HuH-7 (cell line): ENCODE data around the gene EIF2B2.
"Not testable (repeated sequence)": the region's sequence is repeated elsewhere in the genome, so short reads cannot be mapped to it uniquely, and the experiment has no call there.

ENCODE experiments used
- DNase-seq: peaks from one replicate; pipeline ENCODE4 v3.0.0; 2011; ENCODE audit warnings: low spot score

Gene EIF2B2

DNA sequence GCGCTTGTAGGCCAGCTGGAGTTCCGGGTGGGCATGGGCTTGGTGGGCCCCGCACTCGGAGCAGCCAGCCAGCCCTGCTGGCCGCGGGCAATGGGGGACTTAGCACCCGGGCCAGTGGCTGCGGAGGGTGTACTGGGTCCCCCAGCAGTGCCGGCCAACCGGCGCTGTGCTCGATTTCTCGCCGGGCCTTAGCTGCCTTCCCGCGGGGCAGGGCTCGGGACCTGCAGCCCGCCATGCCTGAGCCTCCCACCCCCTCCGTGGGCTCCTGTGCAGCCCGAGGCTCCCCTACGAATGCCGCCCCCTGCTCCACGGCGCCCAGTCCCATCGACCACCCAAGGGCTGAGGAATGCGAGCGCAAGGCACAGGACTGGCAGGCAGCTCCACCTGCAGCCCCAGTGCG is 8.5 kb upstream of the EIF2B2 start:
- not testable (repeated sequence) for DNase-seq

DNA sequence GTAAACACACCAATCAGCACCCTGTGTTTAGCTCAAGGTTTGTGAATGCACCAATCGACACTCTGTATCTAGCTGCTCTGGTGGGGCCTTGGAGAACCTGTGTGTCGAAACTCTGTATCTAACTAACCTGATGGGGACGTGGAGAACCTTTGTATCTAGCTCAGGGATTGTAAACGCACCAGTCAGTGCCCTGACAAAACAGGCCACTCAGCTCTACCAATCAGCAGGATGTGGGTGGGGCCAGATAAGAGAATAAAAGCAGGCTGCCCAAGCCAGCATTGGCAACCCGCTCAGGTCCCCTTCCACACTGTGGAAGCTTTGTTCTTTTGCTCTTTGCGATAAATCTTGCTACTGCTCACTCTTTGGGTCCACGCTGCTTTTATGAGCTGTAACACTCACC is 6.9 kb upstream of the EIF2B2 start:
- DNase-seq: not testable (repeated sequence)

DNA sequence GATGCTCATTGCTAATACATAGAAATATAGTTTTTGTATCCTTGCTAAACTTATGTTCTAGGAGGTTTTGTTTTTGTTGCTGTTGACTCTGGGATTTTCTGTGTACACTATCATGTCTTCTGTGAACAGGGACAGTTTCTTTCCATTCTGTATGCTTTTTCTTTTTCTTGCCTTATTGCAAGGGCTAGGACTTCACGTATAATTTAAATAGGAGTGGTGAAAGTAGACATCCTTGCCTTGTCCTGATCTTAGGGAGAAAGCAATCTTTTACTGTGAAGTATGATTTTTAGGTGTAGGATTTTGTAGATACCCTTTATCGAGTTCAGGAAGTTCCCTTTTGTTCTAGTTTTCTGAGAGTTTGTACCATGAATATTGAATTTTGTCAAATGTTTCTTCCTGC is 1.5 kb upstream of the EIF2B2 start:
- no peak for DNase-seq

DNA sequence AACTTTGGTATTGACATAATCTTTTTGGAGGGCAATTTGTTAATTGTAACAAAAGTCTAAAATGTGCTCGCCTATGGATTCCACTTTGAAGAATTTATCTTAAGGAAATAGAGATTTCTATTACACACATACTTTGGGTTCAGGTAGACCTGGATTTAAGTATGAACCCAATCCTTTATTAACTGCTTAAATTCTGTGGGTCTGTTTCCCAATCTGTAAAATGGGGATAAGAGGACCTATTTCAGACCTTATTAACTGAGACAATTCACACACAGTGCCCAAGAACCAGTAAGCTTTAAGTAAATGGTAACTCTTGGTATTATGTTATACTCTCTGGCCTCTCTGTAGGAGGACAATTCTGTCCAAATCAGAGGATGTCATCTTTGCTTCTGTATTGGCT is 822 bp upstream of the EIF2B2 start:
- no peak for DNase-seq

DNA sequence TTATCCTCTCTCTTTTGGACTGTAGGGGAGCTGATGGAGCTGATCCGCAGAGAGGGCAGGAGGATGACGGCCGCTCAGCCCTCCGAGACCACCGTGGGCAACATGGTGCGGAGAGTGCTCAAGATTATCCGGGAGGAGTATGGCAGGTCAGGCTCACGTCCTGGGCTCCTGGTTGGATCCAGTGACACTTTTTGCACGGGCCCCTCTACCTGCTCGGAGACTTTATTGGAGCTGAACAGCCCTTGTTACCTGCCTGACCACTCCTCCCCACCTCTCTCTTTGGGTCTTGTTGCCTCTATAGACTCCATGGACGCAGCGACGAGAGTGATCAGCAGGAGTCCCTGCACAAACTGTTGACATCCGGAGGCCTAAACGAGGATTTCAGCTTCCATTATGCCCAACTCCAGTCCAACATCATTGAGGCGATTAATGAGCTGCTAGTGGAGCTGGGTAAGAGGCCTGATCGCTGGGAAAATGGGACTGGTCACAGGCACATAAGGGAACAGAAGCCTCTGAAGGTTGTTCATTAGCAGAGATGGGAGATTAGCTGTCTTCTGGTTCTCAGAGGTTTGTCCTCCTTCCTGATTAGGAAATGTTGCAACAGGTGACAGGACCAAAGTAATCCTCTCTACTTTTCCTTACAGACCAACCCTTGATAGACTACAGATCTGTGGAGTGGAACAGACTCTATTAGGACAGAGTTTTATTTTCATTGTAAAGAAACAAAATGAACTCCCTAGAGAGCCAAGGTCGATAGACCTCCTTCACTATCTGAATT is 718 bp downstream of the EIF2B2 start:
- DNase-seq: no peak

DNA sequence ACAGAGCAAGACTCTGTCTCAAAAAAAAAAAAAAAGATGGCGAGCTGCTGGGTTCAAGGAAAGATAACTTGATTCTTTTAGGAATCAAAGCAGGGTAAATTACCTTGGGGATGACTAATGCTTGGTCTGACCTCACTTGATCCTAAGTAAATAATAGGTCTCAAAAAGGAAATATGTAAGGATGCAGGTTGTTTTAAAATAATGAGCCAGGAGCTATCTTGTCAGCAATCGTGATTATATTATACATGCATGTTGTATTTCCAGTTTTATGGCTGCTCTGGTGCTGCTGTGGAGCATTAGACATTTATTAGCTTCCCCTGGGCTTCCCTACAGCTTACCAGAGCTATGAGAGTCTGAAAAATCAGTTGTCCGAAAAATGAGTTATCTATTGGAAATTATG is 2.6 kb downstream of the EIF2B2 start:
- DNase-seq: no peak

DNA sequence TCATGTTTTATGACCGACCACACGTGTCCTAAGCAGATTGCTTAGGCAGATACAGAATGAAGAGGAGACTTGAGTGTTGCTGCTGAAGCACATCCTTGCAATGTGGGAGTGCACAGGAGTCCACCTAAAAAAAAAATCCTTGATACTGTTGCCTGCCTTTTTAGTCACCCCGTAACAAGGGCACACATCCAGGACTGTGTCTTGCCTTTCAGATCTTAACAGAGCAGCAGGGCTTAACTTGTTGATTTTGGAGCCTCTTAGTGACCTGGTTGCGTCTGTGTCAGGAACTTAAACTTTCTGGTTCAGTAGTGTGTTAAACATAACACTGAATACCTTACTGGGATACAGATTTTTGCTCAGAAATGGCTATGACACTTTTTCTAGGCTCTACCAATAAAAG is 6.5 kb downstream of the EIF2B2 start:
- DNase-seq: no peak

DNA sequence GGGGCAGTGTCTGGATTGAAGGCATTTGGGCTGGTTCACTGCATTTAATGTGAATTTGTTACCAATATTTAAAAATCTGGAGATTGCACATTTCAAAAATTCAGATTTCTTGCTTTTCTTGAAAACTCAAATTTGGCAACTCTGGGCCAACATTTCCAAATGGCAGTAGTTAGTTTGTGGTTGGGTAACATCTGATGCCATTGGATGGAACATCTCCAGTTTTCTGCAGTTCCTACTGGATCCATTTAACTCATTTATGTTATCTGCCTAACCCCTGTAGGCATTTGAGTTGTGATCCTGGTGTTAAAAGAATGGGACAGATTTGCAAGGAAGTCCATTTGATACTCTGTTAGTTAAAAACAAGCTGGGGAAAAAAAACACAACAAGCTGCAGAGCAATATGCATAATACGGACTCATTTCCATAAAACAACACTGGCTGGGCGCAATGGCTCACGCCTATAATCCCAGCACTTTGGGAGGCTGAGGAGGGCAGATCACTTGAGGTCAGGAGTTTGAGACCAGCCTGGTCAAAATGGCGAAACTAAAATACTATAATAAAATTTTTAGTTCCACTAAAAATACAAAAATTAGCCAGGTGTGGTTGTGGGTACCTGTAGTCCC is 7.9 kb downstream of the EIF2B2 start:
- DNase-seq: no peak

DNA sequence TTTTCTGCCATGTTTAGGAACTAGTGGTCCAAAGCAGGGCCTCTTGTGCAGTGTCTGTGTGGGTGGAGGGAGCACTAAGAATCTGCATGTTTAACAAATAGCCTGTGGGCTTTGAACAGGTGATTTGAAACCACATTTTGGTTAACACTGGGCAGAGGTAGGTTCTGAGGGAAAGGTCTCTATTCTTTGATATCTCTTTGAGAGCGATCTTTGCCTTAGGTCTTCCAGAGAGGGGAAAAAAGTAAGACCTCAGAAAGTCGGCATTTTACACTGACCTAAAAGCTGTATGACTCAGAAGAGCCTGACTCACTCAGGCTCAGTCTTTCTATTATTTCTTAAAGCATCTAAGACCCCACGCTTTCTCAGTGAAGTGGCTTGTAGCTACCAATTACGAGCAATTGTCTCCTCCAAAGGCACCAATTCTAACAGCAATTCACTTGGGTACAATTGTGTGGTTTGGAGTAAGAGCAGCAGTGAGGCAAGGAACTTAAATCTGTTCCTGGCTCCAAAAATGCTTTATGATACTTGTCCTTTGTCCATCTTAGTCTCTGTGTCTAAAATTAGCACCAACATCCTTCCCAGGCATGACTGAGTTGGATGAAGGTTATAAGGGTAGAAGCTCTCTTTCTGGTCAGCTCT is 8.8 kb downstream of the EIF2B2 start:
- no peak for DNase-seq

DNA sequence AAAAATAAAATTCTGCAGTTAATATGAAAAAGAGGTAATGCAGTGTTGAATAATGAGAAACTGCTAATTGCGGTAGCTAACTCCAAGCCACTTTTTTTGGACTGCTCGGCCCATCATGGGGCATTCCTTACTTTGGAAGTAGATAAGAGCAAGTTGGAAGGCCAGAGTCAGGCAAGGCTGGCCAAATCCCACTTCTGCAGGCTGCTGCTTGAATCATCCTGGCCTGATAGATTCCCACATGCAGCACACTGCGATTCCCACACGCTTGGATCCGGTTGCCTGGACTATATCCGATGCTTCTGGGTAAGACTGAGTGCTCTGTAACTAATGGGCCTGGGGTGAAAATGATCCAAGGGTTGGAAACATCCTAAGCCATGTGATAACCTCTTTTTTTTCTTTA is 10.6 kb downstream of the EIF2B2 start:
- no peak for DNase-seq

DNA sequence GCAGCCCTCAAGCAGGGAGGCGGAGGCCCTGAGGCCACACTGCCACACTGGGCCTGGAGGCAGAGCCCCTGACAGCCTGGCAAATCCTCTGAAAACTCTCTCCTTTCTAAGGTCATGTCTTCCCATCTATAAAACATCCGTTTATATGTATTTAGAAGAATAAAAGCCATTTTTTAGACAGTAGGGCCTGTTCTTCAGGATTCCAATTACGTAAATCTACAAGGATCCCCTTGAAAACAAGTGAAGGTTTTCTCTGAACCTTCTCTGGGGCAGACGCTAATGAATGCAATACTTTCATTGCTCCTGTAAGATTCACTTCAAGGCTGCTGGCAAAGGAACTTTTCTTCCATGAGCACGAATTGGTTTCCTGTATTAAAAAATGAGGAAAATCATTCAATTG is 12.8 kb downstream of the EIF2B2 start:
- DNase-seq: no peak

DNA sequence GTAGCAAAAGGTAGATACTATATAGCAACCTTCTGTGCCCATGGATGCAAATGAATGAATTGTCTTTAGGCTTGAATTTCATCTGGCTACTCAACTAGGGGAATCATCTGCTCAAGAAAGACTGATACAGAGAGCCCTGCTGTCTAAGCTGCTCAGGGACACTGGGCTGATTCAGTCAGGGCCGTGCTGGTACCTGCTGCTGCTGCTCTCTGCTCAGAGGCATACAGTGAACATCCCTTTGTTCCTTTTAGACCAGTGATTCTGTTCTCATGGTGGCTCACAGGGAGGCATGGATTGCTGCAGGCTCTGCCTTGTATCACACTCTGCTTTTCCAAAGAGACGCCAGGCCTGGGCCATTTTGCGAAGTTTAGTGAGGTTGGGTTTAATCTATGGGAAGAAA is 14.1 kb downstream of the EIF2B2 start:
- no peak for DNase-seq

DNA sequence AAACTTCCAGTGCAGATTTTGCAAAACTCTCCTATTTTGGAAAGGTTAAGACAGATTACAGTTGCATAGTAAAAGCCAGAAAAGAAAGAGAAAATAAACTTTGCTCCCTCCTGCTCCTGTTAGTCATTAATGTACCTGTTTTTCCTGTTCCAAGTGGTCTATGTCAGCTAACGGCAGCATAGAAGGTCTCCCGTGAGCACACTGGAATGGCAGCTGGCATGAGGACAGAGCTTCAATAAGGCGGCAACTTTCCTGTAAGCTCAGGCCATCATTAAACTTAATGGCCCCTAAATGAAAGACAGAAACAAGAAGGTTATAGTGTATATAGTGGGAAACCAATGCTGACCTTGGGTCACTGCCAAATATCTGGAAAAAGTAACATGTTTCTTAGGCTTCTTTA is 16.0 kb downstream of the EIF2B2 start:
- no peak for DNase-seq

DNA sequence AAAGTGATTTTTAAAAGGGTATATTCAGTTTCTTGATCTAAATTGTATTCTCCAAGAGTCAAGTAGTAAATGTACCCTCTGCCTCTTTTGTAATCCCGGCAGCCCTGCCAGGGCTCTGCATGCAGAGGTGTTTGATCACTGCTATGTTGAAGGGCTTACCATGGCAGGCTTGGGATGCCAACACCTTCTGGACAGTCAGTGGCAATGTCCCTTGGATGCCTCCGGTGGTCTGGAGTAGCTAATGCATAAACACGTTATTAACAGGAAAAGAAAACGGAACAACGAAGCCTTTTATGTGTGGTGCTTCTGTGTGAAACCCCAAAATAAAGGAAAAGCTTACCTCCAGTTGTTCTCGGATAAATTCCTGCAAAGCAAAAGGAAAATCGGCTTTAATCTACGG is 19.9 kb downstream of the EIF2B2 start:
- DNase-seq: peak; percentile 40

DNA sequence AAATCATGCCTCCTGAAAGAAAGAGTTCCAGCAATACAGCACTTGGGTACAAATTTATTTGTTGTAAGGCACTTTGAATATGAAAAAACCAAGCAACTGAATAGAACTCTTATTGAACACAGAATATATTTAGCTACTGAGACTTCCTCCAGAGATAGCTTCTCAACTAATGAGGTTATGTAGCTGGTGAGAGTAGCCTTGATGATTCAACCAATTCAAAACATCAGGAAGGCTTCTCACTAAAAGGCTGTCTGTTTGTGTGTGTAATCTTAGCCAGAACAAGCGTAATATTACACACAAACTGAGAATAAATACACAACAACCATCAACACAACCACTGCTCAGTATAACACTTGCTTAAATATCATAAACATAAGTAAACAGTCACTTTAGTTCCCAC is 20.4 kb downstream of the EIF2B2 start:
- no peak for DNase-seq

DNA sequence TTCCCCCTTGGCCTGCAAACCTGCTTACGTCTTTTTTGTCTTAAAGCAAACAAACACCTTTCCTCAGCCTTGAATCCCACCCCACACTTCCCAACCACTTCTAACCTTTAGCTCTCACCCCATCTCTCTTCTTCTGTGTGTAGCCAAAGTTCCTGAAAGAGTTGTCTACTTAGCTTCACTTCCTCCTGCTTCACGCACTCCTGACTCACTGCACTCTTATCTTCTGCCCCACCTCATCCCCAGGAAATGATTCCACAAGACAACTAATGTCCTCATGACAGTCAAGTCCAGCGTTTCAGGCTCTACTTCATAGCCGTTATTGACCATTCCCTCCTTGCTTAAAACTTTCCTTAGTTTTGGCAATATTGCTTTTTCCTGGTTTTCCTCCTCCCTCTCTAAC is 22.4 kb downstream of the EIF2B2 start:
- no peak for DNase-seq

DNA sequence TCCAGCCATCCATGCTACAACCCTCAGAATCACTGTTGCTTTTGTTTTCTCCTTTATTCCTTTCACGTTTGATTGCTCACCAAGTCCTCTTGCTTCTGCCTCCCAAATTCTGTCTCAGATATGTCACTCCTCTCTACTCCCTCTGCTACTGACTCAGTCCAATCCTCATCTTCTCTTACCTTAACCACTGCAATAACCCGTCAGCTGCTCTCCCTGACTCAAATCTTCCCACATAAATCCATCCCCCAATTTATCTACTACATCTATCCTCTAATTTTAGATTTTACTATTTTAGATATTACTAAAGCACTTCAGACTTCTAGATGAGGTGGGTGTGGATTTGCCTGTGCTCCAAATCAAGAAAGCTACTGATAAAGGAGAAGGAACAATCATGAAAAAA is 23.2 kb downstream of the EIF2B2 start:
- no peak for DNase-seq

DNA sequence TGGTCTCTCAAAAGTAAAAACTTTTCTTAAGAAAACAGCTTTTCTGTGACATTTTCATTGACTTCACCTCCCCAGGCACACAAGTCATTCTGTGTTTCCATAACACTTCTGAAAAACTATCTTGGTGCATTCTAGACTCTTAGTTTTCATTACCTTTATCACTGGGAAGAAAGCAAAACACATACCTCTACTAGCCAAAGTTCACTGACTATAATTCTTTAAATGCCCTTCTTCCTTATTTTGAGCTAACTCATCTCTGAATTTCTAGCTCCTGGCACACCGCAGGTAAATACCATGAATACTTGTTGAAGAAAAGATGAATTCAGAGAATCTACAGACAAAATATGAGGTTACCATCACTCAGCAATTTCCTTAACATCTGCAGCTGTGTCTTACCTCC is 27.4 kb downstream of the EIF2B2 start:
- no peak for DNase-seq

DNA sequence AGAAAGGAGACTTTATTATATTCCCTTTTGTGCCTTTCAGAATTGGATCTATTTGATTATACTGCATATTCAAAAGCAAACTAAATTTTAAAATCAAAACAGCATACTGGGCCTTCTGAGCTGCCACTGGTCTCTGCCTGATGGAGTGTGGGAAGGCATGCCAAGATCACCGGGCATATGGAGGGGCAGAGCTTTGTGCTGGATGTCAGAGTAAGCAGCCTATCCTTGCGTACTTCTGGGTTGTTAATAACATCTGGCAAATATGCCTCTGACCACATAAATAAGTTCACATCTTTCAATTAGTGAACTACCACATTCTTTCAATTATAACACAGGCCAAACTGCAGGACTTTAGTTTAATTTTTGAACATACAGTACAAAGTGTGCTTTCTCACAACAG is 30.2 kb downstream of the EIF2B2 start:
- DNase-seq: no peak

DNA sequence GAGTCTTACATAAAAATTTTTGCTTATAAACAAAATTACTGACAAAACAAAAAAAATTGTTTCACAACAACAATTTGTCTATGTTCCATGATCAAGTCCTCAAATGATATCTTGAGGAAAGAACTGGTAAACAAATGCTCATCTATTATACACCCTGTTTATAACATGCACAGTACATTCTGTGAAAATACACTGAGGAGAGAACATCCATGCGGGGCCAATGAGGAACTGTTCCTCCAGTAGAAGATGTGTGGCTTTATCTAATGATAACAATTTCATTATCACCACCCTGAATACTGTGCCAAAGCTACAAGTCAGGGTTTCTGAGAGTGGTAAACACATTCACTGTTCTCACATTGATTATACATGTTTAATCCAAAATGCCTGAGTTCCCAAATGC is 37.8 kb downstream of the EIF2B2 start:
- DNase-seq: no peak

DNA sequence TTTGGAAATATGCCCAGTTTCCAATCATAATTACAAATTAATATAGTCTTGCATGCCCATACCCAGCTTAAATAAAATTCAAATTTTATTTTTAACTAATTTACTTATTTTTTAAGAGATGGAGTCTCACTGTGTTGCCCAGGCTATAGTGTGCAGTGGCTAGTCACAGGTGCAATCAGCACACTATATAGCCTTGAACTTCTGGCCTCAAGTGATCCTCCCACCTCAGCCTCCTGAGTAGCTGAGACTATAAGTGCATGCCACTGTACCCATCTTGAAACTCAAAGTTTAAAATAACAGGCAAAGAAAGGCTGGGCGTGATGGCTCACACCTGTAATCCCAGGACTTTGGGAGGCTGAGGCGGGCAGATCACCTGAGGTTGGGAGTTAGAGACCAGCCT is 38.2 kb downstream of the EIF2B2 start:
- DNase-seq: no peak

DNA sequence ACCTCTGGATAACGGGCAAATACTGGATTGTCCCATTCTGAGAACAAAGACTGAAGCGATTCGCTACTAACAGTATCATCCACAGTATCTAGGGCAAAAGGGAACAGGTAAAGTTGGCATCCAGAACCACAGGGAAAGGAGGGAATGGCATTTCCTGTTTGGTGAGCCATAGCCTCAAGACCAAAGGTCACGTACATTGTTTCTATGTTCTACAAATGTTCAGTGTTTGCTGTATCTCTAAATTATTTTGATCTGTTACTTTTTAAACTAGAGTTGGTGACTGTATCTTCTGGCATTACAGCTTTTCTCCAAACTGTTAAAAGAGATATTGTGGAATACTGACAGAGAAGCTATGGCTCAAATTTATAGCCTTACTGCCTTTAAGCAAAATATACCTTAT is 38.9 kb downstream of the EIF2B2 start:
- DNase-seq: no peak

DNA sequence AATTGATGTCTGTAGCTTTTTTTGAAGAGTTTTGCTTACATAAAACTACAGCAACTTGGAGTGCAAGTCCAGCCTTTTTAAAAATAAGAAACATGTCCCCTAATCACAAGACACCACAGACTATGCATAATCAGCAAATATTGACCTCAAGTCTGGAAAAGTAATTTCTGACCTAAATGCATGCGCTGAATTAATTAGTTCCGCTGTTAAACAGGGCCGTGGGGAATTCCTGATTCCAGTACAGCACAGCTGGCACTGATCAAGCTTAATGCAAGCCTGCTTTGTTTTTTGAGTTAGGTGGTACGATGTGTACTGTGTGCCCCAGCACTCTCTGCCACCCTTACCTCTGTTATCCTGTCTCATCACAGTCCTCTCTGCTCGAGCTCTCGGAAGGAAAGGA is 39.3 kb downstream of the EIF2B2 start:
- DNase-seq: no peak

DNA sequence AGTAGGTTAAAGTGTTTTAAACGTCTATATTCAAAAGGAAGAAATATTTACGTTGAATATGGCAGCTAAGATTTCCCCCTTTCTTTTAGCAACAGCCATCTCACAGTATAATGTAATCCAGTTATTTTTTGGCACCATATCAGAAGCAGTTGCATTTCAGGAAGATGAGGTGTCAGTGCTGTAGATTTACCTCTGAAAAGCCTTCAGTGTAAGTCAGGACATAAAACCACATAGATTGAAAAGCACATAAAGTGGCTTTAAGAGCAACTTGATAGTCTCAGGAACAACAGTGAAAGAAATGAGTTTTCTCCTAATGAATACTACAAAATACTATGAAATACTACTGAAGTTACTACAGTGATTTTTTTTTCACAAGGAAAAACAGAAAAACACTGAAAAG is 41.6 kb downstream of the EIF2B2 start:
- DNase-seq: no peak
